GM10266 (cell line): Measurements from ENCODE around the gene CDK14.

Experiments used
- DNase-seq: peaks from one replicate; pipeline ENCODE4 v3.0.0; 2012; ENCODE audit errors: extremely low spot score
- CTCF ChIP-seq: IDR thresholded peaks from 2 replicates; pipeline ENCODE4 v1.5.1; 2012; ENCODE audit warnings: mild to moderate bottlenecking, low read depth; ENCODE audit not compliant: control insufficient read depth, insufficient read depth; ENCODE audit errors: missing control alignments

Gene CDK14

GRCh38 chr7:90584378-90584777 is 11.7 kb upstream of the CDK14 start:
- TF ChIP-seq CTCF, result no peak
- no peak for DNase-seq

GRCh38 chr7:90586091-90586490 is 10.0 kb upstream of the CDK14 start:
- TF ChIP-seq CTCF, result no peak
- no peak for DNase-seq

DNA sequence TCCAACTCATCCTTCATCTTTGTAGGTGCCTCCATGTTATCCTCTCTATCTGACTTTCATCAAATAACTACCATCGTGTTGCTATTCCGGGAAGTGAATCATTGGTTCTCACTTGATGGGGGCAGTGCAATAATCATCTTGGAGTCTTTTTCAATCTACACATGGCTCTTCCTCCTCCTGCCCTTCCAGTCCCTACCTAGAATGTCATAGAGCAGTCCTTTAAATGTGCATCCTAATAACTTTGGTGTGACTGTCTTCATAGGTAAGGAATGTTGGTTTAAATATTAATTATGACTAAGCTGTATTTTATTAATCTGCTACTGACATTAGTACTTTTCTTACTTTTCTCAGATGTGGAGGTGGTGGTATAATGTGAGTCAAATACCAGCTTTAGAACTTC is 8.4 kb upstream of the CDK14 start:
- TF ChIP-seq CTCF, result no peak
- DNase-seq, result no peak

DNA sequence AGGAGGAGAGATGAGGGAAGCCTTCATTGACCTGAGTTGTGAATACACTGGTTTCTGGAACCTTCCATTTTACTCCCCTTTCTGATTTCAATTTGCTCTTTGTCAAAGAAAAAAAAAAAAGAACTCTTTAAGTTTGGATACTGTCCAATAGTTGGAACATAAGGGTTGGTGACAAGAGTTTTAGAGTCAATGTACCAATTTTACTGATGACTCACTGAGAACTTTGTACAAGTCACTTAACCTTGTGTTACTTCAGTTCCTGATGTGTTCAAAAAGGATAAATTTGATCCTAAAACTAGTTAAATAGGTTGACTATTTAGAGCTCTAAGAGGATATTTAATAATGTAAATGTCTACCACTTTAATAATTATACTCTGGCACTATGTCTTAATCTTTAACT is 4.1 kb upstream of the CDK14 start:
- TF ChIP-seq CTCF, result no peak
- no peak for DNase-seq

GRCh38 chr7:90593205-90593604 is 2.9 kb upstream of the CDK14 start:
- DNase-seq, result no peak
- no peak for TF ChIP-seq CTCF

DNA sequence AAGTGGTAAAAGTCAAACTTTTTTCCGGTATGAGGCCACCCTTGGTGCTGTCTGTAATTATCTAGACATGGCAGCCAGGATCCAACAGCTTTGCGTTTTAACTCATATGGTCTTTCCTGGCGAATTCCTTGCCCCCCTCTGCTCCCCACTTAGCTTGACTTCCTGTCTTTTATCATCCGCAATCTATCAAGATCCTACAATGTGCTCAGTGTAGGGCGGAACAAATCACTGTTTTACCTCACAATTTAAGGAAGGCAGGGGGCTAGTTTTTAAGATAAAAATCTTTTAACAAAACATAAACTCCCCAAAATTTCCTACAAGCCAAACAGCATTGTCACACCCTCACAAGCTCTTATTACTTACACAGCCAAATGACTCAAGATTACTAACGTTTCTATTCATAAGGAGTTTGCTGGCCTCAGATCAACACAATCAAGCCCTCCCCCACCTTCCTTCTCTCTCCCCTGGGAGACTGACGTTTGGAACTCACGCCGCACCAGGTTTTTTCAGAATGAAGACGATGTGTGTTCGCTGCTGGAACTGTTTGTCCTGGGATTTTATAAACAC is 1.3 kb upstream of the CDK14 start:
- no peak for TF ChIP-seq CTCF

DNA sequence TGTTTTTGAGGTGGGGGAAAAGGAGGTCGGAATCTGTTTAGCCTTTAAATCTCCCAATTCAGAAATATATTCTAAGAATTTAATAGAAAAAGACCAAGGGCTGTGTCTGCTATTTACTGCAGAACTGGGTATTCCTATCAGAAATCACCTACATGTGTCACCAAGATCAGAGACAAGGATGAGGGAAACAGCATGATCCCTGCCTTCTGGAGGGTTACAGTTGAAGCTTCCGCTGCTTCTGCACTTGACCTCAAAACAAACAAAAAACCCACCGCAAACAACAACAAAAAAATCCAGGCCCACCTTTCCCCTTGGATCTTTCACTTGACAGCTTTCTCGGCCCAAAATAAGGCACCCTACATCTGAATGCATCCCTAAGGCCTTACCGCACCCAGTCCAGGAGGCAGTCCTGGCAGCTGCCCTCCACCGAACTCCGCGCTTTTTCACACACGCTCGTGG is 750 bp upstream of the CDK14 start:
- peak; percentile 27 for DNase-seq
- no peak for TF ChIP-seq CTCF

More for the DNA sequence above, 1.3 kb upstream of the CDK14 start:
- DNase-seq, result peak; percentile 29
